ENCODE results near the gene KRT72.

KRT72 gene

DNA sequence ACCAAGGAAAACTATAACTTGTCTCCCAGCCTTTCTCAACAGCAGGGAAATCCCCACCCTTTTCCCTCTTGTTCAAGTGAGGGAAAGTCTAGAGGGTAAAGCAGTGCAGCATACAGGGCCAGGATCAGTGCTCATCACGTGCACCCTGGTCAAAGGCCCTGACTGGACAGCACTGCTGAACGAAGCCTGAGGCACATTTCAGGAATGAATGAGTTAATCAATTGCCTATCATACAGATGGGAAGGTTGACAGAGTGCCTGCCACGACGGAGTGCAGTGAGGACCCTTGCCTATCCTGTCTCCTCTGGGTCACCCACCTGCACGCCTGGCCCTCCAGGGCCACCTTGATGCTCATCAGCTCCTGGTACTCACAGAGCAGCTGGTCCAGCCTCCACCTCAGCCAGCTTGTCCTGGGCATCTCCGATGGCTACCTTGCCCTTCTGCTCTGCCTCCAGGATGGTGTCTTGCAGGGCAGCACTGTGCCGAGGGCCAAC is 28.8 kb upstream of the KRT72 start:
- no peak for DNase-seq (ENCODE audit: low spot score)

DNA sequence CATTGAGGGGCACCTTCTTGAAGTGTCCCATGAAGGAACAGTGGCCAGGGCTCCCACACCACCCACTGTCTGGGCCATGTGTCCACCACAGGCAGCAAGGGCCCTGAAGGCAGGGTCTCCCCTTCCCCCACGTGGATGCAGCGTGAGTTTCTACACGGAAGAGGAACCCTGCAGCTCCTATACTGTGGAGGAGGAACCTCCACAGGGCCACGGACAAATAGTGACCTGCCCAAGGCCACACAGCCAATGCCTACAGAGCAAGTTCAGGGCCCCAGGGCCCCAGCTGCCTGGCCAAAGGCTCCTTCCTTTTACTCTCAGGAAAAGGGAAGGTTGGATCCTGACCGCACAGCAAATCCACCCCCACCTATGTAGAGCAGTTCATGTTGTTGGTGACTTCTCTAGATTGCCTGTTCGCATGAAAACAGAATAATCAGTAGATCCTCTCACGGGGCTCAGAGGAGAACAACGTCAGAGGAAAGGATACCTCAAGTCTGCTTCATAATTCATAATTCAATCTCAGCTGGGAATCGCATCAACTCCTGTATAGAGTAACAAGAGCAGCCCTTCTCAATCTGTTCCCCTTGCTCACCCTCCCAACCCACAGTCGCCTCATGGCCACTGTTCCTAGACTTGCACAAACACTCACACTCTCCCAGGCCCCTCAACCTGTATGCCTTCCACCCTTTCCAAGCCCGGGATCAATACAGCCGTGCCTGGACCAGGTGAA is 28.2 kb upstream of the KRT72 start:
- DNase-seq (ENCODE audit: low spot score): no peak

DNA sequence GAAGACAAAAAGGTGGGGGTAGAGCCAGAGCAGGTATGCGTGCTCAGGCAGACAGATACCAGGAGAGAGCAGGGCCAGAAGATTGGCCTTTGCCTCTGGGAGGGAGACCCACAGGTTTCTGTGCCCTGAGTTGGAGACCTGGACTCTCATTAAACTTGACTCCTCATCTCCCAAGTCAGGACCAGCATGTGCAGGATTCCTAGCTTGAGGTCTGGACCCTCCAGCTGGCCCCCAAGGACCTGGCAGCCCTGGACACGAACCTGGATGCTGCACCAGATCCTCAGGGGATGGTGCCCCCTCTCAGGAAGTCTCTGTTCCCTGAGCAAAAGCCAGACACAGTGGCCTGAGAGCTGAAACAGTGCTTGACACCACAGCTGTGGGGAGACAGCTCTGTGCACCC is 27.6 kb upstream of the KRT72 start:
- DNase-seq (ENCODE audit: low spot score): no peak

DNA sequence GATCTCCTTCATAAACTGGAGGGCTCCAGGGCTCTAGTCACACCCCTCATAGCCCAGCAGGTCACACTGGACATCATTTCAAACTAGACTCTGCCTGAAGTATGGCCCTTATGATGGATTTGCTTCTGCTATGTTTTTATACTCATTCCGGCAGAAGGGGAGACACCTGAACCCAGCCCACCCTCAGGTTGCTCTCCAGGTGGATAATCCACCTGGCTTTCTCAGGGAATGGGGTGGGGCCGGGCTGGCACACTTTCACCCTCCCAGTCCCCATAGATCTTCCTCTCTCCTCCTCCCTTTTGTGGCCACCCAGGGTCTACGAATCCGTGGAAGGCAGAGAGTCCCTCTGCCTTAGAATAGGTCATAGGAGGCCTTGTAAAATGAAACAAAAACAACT is 26.8 kb upstream of the KRT72 start:
- no peak for DNase-seq (ENCODE audit: low spot score)

DNA sequence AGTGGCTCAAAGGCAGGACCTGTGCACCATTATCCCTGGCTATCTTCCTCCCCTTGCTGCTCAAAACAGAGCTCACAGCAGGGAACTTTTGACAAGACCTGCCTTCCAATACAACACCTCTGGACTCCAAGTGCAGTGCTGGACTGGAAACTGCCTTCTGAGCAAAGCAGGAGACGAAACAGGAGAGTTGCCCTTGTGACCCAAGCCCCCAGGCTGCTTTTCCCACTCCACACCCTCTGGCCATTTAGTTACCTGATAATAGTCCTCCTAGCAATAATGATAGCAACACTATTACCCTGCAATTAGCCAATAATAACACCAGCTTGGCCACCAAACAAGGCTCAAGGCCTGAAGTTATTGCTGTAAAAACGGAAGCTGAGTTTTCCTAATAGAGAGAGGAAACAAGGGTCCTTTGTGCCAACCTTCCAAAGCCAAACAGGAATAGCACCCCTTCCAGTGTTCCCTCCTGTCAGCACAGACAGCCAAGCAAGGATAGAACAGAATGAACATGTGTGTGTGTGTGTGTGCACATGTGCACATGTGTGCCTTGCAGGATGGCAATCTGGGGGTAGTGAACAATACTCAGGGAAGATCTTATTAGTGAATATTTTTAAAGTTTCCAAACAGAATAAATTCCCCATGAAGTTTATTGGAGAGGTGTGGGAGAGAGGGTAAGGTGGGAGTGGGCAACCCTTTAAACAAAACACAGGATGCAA is 26.3 kb upstream of the KRT72 start:
- DNase-seq (ENCODE audit: low spot score): no peak

DNA sequence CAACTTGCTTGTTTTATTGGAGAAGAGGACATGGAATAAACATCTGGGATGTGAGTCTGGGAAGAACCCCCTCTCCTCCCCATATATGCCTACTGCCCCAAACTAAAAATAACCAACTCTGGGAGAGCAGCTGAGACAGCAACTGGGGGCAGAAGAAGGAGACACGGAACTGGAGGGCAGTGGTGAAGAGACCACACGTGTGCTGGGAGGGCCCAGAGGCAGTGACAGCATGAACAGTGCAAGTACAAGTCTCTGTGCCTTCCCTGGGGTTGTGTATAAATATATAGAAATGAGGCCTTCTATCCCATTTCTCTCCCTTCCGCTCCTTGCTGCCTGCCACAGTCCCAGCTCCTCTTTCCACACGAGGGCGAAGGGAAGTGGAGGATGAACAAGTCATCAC is 21.1 kb upstream of the KRT72 start:
- no peak for DNase-seq (ENCODE audit: low spot score)

DNA sequence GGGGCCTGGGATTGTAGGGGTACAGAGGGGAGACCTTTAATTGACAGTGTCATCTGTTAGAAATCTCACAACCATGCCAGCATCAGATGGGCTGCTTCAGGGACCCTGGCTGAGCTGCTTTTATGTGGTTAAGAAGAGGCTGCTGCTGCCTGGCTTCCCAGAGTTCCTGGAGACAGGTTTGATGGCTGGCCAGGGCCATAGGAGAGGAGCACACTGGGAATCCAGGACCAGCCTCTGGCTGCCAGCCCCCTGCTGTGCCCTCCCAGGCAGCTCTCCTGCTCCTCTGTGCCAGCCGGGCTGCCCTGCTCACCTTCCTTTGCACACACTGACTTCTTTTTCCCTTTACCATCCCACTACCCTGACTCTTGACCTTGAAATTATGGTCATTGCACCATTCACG is 17.6 kb upstream of the KRT72 start:
- no peak for DNase-seq (ENCODE audit: low spot score)

DNA sequence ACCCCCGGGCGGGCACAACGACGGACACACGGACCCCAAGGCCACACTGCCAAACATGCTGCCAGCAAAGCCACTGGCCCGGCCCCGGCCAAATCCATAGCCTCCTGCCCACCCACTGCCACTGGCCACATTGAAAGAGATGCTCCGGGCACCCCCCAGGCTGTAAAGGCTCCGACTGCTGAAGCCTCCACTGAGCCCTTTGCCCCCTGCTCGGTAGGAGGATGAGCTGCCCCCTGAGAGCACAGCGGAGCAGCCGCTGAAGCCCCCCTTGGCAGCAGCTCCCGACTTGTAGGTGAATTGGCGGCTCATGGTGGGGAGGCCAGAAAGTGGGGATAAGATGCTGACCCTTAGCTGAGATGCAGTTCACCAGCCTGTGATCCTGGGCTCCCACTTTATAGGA is 17.0 kb upstream of the KRT72 start, which contains the start of gene KRT73:
KRT73 (minus strand) TSS at position 344 of the 400 bp plus-strand sequence; CDS start at position 309, 35 bp downstream.
- no peak for DNase-seq (ENCODE audit: low spot score)

DNA sequence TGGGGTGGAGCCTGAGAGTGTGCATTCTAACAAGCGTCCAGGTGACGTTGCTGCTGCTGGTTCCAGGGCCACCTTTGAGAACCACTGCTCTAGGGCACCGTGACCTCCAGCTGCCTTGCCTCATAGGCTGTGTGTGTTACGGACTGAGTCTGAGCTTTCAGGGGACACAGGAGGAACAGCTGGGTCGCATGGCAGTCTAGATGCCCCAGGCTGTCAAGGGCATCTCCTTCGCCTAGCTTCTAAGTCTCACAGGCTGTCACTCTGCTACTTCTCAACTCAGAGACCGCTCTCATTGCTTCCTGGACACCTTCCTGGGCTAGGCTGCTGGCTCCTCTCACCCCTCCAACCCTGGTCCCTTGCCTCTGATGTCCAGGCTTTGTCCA is 16.1 kb upstream of the KRT72 start:
- DNase-seq (ENCODE audit: low spot score): no peak

DNA sequence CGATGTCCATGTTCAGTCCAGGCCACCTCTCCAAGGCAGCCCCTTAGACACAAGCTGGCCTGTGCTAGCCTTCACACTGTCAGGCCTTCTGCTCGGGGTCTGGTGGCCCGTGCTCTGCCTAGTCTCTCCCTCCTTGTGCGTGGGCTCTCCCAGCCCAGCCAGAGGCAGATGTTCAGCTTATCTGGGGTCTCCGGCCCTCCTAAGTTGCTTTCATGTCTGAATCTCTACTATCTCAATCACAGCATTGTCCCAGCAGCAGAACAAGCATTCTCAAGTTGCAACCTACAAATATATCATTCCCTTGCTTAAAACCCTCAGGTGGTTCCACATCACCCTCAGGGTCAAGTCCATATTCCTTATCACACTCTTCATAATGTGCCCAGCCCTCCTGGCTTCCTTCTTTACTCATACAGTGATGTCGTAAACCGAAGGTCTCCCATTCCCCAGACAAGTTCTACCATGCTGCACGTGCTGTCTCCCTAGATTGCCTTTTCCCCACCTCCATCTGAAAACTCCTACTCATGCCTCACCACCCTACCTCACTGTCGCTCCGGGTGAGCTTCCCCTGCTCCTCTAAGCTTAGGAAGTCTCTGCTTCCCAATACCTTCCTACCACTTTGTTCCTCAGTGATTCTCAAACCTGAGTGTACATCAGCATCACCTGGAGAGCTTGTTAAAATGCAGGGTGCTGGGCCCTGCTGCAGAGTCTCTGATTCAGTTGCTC is 15.6 kb upstream of the KRT72 start:
- no peak for DNase-seq (ENCODE audit: low spot score)

DNA sequence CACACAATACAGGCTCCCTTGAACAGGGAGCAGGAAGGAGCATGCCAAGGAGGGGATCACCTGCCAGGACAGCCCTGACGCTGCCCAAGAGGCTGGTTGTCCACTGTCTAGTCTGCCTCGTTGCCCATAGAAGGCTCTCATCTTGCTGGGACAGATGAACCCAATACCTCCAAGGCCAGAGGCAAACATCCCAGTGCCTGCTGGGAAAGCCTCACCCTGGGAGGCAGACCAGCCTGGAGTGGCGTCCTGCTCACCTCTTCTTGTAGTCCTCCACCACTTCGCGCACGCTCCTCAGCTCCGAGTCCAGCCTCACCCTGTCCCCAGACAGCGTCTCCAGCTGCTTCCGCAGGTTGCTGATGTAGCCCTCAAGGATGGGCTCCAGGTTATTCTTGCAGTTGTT is 14.6 kb upstream of the KRT72 start:
- DNase-seq (ENCODE audit: low spot score): no peak

DNA sequence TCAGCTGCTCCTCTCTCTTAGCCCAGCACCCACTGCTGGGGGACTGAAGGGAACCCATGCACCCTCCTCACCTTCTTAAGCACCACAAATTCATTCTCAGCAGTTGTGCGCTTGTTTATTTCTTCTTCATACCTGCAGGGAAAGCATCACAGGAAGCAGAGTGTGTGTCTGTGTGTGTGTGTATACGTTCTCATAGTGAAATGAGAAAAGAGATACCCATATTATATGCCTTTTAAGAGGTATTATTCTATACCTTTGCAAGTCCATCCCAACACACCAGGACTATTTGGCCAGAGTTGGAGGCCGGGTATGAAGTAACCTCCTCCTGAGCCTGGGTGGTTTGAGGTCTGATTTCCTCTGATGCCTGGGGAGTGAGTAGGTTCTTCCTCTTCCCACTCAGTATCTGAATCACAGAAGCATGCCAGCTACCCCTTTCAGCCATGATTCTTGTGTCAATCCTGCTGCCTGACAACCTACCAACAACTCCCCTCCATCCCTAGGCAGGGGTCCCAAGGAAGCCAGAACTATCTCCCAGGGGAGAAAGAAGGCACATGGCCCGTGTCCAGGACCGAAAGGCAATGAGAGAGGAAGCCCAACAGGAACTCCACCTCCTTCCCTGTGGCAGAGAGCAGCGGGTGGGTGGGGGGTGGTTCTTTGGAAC is 14.1 kb upstream of the KRT72 start:
- no peak for DNase-seq (ENCODE audit: low spot score)

DNA sequence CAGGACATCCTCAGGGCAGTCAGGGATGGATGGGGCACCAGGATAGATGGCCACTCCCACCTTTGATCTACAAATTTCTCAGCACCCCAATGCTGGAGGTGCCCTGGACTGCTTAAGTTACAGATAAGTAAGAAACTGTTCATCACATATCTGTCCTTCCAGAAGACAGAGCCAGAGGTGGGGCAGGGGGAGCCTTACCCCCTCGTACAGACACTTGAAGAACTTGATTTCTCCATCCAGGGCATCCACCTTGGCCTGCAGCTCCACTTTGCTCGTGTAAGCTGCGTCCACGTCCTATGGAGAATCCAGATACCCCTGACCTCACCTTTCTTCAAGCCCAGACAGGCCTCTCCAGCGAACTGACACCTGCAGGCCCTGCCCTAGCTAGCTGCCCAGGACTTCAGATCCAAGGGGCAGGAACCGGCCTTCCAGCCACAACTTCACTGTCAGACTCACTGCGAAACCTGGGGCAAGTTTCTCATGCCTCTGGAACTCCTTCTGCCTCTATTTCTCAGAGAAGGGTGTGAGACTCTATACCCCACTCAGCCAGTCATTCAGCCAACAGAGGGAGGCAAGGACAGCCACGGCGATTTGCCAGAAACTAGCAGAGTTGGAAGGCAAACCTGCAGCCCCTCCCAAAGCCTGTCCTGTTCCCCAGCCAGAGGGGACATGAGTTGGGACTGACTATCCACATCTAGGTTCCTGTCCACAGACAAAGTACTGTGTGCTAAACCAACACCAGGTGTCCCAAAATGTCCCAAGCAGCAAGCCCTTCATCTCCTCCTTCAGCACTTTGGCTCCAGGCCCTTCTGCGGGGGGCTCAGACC is 13.3 kb upstream of the KRT72 start:
- no peak for DNase-seq (ENCODE audit: low spot score)

DNA sequence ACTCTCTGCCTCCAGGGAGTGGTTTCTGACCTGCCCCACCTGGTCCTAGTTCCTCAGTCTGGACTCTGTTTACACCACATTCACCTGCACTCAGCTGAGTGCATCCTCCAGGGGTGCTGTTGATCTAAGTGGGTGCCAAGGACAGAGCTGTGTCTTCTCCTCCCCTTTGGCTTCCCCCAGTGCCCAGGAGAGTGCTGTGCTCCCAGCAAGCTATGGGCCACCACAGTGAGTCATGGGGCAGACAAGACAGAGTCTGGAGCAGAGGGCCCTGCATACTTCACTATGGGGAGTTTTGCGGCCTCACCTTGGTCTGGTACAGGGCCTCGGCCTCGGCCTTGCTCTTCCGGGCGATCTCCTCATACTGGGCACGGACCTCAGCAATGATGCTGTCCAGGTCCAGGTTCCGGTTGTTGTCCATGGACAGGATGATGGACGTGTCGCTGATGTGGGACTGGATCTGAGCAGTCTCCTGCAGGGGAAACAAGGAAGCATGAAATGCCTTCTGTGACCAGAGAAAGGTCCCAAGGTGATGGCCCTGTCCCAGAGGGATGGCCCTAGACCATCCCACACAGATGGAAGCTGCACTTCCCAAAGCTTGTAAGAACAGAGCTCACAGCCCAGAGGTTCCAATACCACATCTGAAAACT is 12.2 kb upstream of the KRT72 start:
- no peak for DNase-seq (ENCODE audit: low spot score)

DNA sequence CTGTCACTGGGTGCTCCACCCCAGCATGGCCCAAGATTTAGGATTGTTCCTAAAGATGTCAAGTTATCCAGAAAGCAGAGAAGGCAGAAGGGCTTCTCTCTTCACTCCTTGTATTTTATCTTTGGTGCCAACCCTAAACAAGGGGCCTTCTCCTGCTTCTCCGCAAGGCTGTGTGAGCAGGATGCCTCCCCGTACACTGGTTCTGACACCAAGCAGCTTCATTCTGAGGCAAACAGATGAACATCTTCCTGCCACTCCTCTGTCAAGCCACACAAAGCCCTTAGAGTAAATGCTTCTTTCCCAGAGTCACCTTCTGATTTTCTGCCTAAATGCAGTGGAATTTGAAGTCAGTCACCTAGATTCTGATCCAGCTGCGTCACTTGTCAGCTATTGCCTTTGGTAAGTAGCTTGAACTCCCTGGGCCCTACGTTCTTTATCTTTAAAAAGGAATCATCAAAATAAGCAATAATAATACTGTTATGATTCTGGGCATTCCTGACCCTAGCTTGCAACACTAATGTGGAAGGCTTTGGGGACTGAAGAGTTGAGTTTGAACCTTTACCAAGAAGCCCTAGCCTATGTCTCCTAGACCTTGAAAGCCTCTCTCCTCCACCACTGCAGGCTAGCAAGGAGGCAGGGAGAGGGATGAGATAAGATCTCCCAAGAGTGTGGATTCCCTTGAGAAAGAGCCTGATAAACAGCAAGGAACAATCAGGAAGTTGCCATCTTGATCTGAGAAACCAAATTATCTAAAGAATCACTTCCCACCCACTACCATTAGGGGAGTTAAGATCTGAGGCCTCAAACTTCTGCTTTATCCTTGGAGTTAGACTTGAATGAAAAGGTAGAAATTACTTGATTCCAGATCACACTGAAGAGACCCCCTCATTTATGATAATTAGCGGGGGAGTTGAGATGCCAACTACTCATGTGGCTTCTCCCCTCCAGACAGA is 11.4 kb upstream of the KRT72 start:
- no peak for DNase-seq (ENCODE audit: low spot score)

DNA sequence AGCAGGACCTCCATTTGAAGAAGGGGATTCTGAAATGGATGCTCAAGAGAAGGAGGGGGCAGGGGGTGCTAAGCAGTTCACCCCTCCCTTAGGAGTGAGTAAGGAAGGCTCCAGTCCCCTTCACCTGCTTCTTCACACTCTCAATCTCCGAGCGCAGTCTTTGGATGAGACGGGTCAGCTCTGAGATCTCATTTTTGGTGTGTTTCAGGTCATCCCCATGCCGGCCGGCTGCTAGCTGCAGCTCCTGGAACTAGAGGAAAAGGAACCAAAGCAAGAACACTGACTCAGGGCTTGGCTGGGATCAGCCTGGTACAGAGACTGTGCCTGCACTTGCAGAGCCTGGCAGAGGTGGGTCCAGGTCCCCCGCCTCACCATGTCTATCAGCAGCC is 9.8 kb upstream of the KRT72 start:
- no peak for DNase-seq (ENCODE audit: low spot score)

DNA sequence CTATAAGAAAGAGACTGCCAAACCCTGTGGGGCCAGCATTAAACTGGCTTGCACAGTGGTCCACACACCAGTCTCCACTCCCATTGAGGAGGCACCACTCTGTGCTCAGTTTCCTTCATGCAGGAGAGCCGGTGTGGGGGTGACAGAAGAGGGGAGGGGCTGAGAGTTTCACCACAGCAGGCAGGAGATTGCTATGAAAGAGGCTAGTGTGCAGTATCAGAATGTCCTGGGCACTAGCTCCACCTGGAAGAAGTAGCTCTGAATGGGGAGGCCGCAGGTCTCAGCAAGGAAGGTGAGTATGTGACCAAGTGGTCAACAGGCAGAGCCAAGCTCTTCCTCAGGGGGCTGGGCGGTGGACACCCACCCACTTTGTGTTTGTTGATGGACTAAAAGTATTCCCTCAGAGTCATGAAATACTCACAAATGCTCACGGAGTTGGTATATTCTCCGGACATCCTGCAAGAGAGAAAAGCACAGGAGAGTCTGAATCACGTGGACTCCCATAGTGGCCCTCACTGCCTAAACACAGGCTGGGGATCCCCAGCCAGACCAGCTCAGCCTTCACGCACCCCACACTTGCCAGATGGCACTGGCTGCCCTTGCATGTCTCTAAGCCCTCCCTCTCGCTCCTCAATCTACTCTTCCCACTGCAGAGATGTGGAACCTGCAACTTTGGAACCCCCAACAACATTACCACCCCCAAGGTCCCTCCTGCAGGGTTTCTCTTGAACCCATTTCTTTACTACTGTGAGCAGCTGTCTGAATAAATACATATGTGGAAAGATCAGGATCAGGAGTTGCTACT is 7.8 kb upstream of the KRT72 start:
- no peak for DNase-seq (ENCODE audit: low spot score)

DNA sequence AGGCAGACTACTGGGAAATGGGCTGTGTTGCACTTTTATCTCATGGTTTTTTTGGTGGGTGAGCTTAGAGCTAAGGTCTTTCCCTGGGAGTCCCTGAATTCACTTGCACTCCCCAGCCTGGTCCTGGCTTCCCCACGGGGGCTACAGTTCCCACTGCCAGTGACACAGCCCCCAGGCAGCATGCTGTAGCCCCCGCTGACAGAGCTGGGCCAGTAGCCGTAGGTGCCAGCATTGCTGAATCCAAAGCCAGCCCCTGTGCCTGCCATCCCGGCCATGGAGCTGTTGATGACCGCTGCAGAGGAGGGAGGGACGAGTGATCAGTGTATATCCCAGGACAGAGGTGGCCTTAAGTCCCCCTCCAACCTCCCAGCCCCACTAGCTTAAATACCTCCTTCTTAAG is 6.9 kb upstream of the KRT72 start:
- DNase-seq (ENCODE audit: low spot score): no peak

DNA sequence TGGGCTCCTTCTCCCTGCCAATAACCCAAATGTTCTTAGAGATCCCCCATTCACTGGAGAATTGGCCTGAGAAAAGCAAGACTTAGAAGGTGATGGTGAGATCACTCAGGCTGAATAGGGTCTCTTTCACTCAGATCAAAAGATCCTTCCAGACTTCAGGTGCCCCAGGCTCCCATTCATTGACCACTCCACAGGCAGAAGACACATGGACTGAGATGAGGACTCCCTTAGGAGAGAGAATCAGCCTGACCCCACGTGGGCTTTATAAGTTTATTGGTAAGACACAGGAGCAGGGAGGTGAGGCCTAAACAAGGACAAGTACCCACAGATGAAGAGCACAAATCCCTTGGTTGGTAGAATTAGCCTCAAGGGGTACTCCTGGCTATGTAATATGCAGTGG is 6.1 kb upstream of the KRT72 start:
- DNase-seq (ENCODE audit: low spot score): no peak

Data from SK-N-DZ (cell line).